ENCODE measurements around the gene LRP11. TPM values are rescaled to one million over a fixed set of nuclear protein-coding genes. Genes with fewer than 3 reads are reported as not detected.

LRP11 gene
- total and polyA plus RNA-seq, 2 of the 13 experiments (the other 11 are each of a cell fraction or from before 2014, with no cell fraction given), result 32.4 to 48.9 TPM

DNA sequence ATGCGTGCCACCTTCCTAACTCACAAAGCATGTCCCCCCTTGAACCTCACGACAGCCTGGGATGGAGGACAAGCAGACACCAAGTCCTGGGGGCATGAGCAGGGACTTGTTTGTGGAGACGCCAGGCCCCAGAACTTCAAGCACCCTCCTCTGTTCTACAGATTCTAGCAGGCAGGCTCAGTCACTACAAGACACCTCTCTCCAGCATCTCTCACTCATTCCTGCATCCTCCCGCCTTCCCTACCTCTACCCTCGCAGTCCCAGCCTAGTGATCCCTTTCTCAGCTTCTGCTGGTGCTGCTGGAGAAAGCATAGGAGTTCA lies 3.7 kb downstream of the LRP11 start (continued):
- TF ChIP-seq, protein P1, sequence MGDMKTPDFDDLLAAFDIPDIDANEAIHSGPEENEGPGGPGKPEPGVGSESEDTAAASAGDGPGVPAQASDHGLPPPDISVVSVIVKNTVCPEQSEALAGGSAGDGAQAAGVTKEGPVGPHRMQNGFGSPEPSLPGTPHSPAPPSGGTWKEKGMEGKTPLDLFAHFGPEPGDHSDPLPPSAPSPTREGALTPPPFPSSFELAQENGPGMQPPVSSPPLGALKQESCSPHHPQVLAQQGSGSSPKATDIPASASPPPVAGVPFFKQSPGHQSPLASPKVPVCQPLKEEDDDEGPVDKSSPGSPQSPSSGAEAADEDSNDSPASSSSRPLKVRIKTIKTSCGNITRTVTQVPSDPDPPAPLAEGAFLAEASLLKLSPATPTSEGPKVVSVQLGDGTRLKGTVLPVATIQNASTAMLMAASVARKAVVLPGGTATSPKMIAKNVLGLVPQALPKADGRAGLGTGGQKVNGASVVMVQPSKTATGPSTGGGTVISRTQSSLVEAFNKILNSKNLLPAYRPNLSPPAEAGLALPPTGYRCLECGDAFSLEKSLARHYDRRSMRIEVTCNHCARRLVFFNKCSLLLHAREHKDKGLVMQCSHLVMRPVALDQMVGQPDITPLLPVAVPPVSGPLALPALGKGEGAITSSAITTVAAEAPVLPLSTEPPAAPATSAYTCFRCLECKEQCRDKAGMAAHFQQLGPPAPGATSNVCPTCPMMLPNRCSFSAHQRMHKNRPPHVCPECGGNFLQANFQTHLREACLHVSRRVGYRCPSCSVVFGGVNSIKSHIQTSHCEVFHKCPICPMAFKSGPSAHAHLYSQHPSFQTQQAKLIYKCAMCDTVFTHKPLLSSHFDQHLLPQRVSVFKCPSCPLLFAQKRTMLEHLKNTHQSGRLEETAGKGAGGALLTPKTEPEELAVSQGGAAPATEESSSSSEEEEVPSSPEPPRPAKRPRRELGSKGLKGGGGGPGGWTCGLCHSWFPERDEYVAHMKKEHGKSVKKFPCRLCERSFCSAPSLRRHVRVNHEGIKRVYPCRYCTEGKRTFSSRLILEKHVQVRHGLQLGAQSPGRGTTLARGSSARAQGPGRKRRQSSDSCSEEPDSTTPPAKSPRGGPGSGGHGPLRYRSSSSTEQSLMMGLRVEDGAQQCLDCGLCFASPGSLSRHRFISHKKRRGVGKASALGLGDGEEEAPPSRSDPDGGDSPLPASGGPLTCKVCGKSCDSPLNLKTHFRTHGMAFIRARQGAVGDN (CRISPR knock-in tag; IDR thresholded peaks at IDR 0.05), result peak; percentile 30; the same call in 1 of the 2 replicates
- TF ChIP-seq MTA1 (CRISPR knock-in tag; IDR thresholded peaks at IDR 0.05; ENCODE audit: borderline replicate concordance) (no peak), SMAD9 (CRISPR knock-in tag; IDR thresholded peaks at IDR 0.05) (no peak), CBX5 (CRISPR knock-in tag; IDR thresholded peaks at IDR 0.05; ENCODE audit: borderline replicate concordance) (peak; percentile 60), ZNF773 (CRISPR knock-in tag; IDR thresholded peaks at IDR 0.05; ENCODE audit: borderline replicate concordance) (no peak), MXD4 (CRISPR knock-in tag; IDR thresholded peaks at IDR 0.05) (no peak), KAT8 (CRISPR knock-in tag; IDR thresholded peaks at IDR 0.05) (no peak), NFRKB (IDR thresholded peaks at IDR 0.05) (no peak), HES4 (CRISPR knock-in tag; IDR thresholded peaks at IDR 0.05; ENCODE audit: borderline replicate concordance) (0 out of 2 replicates have a peak, but pooled peaks have one; percentile 10), ZNF790 (CRISPR knock-in tag; IDR thresholded peaks at IDR 0.05; ENCODE audit: borderline replicate concordance) (no peak), ZNF564 (CRISPR knock-in tag; IDR thresholded peaks at IDR 0.05) (0 out of 2 replicates have a peak, but pooled peaks have one; percentile 23), ZNF451 (CRISPR knock-in tag; IDR thresholded peaks at IDR 0.05) (0 out of 2 replicates have a peak, but pooled peaks have one; percentile 32), ERF (CRISPR knock-in tag; IDR thresholded peaks at IDR 0.05) (0 out of 2 replicates have a peak, but pooled peaks have one; percentile 2), KLF11 (CRISPR knock-in tag; IDR thresholded peaks at IDR 0.05) (no peak), NCOA1 (CRISPR knock-in tag; IDR thresholded peaks at IDR 0.05) (no peak), SAP130 (CRISPR knock-in tag; IDR thresholded peaks at IDR 0.05; ENCODE audit: low read depth) (no peak), RAD21 (CRISPR knock-in tag; IDR thresholded peaks at IDR 0.05) (peak; percentile 50; the same call in 1 of the 2 replicates), ZNF335 (CRISPR knock-in tag; IDR thresholded peaks at IDR 0.05) (no peak), NRL (CRISPR knock-in tag; IDR thresholded peaks at IDR 0.05; ENCODE audit: borderline replicate concordance) (no peak), NFE2L2 (IDR thresholded peaks at IDR 0.05; ENCODE audit: low read length) (0 out of 2 replicates have a peak, but pooled peaks have one; percentile 0), MIXL1 (CRISPR knock-in tag; IDR thresholded peaks at IDR 0.05) (no peak), ARNTL (CRISPR knock-in tag; IDR thresholded peaks at IDR 0.05) (no peak), ZC3H4 (CRISPR knock-in tag; IDR thresholded peaks at IDR 0.05; ENCODE audit: borderline replicate concordance) (0 out of 2 replicates have a peak, but pooled peaks have one; percentile 54), KLF16 (CRISPR knock-in tag; IDR thresholded peaks at IDR 0.05) (no peak), ZNF777 (CRISPR knock-in tag; IDR thresholded peaks at IDR 0.05) (no peak), SP5 (CRISPR knock-in tag; IDR thresholded peaks at IDR 0.05; ENCODE audit: borderline replicate concordance, low read depth) (no peak)
- TF ChIP-seq, protein P2, sequence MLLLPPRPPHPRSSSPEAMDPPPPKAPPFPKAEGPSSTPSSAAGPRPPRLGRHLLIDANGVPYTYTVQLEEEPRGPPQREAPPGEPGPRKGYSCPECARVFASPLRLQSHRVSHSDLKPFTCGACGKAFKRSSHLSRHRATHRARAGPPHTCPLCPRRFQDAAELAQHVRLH (CRISPR knock-in tag; IDR thresholded peaks at IDR 0.05; ENCODE audit: borderline replicate concordance, low read depth), result 0 out of 2 replicates have a peak, but pooled peaks have one; percentile 17
- TF ChIP-seq, protein P3, sequence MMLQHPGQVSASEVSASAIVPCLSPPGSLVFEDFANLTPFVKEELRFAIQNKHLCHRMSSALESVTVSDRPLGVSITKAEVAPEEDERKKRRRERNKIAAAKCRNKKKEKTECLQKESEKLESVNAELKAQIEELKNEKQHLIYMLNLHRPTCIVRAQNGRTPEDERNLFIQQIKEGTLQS (CRISPR knock-in tag; IDR thresholded peaks at IDR 0.05), result no peak
- TF ChIP-seq, protein P4, sequence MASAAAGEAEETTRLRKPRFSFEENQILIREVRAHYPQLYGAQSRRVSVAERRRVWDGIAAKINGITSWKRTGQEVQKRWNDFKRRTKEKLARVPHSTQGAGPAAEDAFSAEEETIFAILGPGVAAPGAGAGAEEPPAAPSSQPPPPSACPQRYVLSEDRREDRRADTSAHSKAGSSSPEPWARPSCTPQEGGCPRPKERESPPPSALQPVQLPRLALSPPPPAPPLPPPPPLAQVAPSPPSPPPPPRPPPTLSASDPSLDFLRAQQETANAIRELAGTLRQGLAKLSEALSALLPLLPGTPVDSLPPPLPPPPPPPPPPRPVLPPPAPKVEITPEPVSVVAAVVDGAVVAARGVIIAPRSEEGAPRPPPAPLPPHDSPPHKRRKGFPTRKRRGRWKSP (CRISPR knock-in tag; IDR thresholded peaks at IDR 0.05), result peak; percentile 33; the same call in 1 of the 2 replicates
